HG03521 (cell line): ENCODE data around the gene SMOC1.

Experiments used
- ATAC-seq: cut with Tn5 transposase; IDR thresholded peaks from one replicate; pipeline ENCODE4 v1.9.1; 2021; ENCODE audit warnings: mild to moderate bottlenecking, moderate library complexity; ENCODE audit not compliant: unreplicated experiment

SMOC1 gene

GRCh38 chr14:70005281-70005805, 126.1 kb downstream of the SMOC1 start:
- ATAC-seq = no peak

DNA sequence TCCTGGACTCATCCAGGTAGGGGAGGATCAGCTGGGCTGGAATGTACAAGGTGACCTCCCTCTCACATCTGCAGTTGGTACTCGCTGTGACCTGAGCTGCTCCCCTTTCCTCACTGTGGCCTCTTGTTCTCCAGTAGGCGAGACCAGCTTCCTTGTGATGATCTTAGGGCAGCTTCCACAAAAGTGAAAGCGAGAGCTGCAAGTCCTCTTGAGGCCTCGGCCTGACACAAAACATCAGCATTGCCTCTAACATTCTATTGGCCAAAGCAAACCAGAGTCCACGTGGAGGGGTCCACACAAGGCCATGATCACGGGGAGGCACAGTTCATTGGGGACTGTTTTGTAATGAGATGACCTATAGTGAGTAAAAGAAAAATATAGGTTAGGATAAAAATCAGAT, 127.5 kb downstream of the SMOC1 start:
- ATAC-seq = no peak

DNA sequence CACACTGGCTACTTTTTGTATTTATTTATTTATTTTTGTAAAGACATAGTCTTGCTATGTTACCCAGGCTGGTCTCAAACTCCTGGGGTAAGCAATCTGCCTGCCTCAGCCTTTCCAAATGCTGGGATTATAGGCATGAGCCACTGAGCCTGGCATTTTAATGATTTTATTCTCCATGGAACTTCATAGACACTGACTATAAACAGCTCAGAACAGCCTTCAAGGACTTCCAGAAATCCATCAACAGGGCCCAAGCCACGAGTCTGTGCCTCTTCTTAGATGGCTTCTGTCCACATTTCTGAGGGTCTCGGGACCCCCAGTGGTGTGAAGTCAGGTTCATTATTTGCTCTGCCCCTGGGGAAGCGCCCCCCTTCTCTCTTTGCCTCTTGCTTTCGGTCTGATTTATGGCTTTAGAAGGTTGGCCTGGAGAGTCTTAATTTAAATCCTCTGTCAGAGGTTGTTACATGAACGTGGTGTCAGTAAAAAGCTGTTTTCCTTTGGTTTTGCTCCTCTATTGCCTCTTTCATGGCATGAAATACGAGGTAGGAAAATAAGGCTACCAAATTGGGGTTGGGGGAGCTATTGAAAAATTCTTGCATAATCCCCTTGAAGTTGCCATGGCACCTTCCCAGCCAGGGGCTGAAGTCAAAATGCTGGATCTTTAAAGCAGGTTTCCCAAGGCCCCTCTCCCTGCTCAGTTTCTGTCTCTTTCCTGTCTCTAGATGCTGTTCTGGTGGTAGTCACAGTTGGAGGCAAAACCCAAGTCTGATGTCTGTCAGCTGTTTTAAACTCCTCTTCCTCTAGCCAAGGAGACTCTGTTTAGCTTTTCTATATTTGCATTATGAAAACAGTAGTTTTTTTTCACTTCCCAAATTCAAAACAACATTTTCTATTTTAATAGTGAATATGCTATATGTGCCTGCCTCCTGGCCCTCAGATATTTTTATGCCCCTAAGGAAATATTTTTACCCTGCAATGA, 129.4 kb downstream of the SMOC1 start:
- no peak for ATAC-seq

- ATAC-seq = no peak
Observed at GRCh38 chr14:70009961-70010360, 130.7 kb downstream of the SMOC1 start.

GRCh38 chr14:70011098-70011497, 131.9 kb downstream of the SMOC1 start:
- ATAC-seq = no peak

DNA sequence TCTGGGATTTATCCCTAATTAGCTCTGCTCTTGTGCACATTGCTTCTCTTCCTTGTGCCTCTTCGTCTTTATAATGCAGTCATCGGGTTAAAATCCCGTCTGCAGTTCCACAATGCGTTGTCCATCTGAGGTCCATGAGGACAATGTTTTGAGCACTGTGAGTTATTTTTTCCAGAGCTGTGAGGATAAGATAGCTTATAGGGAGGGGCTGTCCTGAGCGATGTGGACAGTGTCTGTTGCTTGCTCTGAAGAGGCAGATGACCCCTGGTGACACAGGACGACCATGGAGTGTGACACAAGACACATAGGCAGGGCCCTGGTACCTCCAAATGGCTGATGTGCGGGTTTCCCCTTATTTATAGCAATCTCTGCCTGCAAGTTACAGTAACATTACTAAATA, 132.5 kb downstream of the SMOC1 start:
- no peak for ATAC-seq

DNA sequence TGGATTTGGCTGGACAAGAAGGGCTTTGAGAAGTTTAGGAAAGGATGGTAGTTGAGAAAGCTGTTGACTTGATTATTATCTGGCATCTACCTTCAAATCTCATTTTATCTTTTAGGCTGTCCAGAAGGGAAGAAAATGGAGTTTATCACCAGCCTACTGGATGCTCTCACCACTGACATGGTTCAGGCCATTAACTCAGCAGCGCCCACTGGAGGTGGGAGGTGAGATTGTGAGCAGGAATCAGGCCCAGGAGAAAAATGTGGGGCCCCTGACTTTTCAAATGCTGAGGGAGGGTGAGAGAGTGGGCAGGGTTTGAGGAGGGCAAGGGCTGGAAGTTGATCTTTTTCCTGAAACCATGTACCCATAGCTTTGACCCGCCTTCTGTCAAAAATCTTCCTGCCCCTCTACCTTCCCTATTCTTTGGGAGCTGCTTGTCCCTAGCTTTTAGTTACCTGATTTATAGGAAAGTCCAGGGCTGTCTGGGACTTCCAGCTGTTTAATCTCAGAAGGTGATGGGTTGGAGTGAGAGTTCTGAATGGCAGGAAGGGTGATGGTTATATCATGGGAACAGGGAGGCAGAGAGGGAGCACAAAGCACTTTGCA, 134.2 kb downstream of the SMOC1 start:
- ATAC-seq = no peak

GRCh38 chr14:70014406-70015095, 135.3 kb downstream of the SMOC1 start:
- no peak for ATAC-seq

- no peak for ATAC-seq
Observed at GRCh38 chr14:70018230-70018629, 139.0 kb downstream of the SMOC1 start.

DNA sequence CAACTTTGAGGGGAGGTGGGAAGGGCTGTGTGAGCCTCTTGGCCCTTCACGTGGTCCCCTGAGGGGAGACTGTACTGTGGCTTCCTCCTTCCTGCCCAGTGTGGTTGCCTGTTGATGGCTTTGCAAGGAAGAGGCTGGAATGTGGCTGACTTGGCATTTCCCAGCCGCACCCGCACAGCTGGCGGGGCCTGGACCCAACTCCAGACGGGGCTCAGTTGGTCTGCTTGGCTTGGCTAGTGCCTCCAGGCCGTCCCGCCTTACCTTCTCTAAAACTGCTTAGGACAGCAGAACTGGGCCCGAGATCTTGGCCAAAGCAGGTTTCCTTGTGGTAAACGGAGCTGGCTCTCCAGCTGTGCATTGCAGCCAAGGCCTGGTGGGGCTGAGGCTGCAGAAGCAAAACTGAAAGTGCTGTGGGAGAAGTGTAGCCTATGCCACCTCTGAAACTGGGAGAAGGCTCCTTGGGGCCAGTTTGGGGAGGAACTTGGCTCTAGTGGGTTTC, 139.5 kb downstream of the SMOC1 start:
- peak; percentile 51 for ATAC-seq

DNA sequence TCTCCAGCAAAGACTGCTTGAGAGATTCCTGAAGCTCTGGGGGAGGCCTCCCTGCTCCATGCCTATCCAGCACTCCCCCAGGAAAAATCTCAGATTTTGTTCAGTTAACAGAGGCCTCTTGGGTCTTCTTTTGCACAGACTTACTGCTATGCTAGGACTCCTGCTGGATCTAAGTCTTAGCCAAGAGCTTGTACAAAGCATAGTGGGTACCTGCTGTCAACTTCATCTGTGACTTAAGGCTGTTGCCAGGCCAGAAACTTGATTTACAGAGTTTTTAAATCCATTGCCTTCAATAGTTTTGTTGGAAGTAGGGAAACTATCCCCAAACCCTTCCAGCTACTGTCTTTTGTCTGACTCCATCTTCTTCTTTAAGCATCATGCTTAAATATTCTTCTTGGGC, 140.5 kb downstream of the SMOC1 start:
- ATAC-seq = no peak

DNA sequence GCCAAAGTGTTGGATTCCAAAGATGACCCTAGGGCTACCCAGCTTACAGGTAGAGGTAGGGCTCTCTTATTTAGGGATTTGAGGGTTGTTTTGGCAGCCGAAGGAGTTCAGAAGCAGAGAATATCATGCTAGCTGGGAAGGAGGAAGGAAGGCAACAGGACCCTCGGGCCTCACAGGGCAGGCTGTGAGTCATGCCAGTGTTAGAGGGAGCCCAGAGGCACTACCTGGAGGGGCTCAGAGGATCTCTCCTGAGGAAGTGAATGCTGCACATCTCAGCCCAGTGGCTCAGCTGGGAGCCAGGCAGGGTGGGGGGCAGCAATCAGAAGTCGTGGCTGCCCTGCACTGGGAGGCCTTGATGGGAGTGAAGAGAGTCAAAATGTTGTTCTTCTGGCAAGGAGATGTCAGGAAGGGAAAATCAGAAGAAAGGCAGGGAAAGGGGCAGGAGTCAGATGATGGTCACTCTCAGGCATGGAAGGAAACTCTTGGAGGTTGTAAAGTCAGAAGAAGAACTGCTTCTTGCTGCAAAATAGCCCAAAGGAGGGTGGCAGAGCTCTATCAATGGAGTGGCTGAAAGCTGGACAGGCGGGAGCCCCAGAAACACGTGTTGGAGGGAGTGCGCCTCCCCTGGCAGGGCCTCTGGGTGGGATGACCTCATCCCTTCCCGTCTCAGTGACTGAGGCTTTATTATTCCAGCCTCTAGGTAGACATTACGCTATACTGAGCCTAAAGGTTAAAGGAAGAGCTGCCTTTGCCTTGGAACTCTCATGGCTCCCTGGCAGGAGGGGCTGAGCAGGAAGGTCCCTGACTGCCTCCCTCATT, 141.3 kb downstream of the SMOC1 start:
- no peak for ATAC-seq

DNA sequence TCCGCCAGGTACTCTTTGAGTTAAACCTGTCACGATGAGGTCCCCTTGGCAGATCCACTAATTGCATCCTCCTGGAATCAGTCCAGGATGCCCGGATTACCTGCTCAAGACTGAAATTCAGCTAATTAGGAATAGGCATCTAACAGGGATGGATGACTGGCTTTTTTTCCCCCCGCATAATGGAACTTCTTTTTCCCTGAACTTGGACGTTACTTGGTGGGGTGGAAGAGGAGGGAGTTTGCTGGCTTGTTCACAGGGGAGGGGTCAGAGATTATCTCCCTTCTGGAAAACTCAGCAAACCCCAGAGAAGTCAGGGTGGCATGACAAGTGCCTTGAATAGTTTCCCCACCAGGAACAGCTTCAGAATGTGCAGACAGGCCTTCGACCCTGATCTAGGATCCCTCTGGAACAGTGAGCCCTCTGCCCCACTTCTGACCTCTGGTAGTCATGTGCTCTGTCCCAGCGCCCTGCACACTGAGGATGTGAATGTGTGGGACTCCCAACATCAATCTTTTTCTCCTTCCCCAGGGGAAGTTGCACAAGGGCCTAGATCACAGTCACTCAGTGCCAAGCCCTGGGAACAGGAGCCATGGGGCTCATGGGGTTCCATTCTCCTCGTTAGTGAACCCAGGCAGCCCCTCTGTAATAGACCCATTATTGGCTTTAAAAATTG, 142.5 kb downstream of the SMOC1 start:
- no peak for ATAC-seq

- ATAC-seq = no peak
Observed at GRCh38 chr14:70022771-70023445, 143.7 kb downstream of the SMOC1 start.

GRCh38 chr14:70023871-70024270, 144.7 kb downstream of the SMOC1 start:
- no peak for ATAC-seq

DNA sequence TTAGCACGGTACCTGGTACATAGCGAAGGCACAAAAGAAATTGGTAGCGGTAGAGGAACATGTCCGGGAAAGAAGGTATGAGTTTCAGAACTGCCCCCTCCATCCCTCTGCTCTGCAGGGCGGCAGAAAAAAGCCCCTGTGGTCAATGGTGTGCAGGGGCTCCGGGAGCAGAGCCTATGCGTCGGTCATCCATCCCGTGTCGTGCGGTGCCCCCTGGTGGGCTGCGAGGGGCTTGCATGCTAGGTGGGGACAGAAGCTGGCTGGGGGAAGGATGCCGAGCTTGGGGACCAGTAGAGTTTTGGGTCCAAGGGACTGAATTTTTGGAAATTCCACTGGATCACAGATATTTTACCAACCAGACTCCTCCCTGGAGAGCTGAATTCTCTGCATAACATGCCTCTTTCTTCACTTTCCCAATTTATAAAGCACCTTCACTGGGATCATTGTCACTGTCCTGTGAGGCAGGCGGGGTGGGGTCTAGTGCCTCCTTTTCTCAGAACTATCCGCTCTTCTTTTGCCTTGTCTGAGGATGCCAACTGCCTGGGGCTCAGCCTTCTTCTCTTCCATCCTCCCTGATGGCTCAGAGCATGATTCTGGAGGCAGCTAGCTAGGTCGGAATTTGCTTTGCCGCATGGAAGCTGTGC, 148.7 kb downstream of the SMOC1 start:
- ATAC-seq = no peak

DNA sequence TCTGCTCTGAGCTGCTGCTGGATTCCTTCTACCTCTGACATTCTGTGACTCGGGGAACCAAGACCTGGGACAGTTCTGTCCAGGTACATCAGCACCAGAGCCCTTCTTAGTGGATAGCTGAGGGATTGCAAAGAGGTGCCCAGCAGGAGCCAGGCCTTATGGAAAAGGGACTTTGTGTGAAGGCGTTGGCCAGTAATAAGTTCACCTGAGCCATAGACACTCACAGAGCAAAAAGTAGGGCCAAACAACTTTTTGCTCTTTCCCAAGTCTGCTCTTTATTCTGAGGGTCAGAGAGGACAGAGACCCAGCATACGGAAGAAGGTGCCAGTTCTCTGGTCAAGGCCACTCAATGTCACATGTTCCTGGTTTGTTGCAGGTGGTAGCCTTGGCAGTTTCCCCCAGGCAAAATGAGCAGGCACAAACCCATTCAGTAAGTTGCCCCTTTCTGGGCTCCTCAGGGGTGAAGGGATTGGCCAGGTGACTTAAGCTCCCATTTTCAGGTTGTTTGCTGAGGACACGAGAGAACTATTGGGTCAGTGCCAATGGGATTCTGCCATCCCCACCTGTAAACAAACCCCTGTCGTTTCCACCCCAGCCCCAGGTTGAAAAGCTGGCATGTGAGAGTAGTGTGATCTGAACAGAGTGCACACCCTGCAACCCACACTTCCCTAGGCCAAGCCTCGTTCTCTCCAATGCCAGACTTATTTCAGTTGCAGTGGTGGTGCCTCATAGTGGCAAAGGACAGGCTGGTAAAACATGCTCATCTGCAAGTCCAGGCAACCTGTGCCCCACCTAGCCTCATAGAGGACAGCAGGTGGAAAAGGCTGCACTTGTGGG, 150.3 kb downstream of the SMOC1 start:
- no peak for ATAC-seq

- ATAC-seq = no peak
Observed at GRCh38 chr14:70032016-70032415, 152.8 kb downstream of the SMOC1 start.
